GM19328 (cell line): ENCODE data around the gene PADI1.

Source experiments
- ATAC-seq: cut with Tn5 transposase; IDR thresholded peaks from one replicate; pipeline ENCODE4 v1.9.1; 2021; ENCODE audit warnings: mild to moderate bottlenecking, moderate library complexity; ENCODE audit not compliant: unreplicated experiment

Gene PADI1

DNA sequence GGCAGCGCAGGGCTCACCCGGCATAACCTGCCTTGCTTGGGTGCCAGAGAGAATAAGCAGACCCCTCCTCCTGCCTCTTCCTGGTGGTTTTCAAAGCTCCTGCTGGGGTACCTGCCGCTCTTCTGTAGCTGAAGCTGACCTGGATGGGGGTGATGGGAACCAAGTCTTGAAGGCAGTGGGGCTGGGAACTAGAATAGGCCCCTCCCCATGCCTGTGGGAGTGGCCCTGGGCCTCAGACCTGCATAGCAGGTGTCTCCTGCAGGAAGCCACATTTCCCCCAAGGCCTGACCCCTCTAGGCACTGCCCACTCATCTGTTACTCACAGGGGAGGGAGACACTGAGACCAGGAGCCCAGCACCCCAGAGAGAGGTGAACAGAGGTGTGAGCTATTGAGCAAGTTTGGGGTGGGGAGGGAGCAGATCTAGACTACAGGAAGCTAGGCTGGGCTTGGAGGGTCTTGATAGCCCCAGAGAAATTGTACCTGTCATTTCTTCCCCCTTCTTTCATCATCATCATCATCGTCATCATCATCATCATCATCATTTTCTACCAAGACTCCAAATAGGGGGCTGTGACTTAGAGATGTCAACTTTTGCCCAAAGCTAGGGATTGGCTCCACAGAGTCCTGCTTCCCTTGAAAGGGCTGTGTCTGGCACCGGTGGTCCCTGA is 10.1 kb downstream of the PADI1 start:
- ATAC-seq, result no peak

DNA sequence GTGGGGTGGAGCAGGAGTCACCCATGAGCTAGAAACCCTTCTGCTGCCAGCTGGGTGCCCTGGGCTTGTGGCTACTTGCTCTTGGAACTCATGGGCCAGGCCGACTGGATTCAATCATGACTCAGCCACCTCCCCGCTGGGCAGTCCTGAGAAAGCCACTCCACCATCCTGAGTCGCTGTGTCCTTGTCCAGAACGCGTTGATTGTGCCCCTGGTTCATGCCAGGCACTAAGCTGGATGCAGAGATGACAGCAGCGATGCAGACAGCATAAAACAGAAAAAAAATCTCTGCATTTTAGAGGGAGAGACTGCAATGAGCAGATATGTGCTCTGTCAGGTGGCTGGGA is 10.6 kb downstream of the PADI1 start:
- ATAC-seq, result no peak

DNA sequence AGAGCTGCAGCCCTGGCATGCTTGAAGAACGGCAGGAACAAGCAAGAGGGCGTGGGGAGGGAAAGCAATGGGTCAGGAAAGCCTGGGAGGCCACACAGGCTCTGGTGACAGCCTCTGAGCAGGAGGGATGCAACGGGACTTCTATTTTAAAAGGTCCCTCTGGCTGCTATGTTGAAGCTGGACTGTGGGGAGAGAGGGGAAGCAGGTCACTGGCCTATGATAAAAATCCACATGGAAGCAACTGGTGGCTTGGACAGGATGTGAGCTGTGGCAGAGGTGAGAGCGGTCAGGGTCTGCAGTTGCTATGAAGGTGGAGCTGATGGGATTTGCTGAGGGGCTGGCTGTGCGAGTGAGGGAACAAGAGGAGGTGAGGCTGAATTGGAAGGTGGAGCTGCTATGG is 11.2 kb downstream of the PADI1 start:
- no peak for ATAC-seq

DNA sequence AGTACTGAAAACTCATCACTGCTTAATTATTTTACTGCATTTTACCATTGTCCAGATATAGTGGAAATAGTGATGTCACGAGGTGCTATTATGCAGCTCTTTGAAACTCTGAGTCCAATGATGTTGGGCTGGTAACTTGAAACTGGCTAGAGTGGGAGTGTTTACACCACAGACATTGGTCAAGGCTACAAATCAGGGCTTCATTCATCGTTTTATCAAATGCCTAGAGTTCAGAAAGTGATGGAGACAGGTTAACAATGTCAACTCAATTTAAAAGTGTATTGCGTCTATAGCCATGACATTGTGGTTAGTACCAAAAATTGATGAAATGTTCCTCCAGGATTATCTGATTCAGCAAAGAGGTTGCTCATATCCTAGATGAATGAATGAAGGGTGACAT is 12.7 kb downstream of the PADI1 start:
- no peak for ATAC-seq

DNA sequence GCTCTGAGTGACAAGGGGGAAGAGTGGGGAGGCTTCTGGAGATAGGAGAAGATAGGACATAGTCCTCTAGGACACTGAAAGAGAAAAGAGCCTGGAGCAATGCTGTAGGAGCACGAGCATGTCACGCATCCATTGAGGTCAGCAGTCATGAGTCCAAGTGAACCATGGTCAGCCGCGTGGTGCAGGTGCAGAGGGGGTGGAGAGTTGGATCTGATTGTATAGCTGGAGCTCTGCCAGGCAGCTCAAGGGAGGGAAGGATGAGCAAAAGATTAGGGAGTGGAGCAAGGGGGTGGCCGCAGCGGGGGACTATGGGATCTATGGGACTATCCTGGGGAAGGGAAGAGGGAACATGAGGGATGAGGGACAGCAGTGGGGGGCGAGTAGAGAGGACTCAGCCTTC is 14.0 kb downstream of the PADI1 start:
- no peak for ATAC-seq

DNA sequence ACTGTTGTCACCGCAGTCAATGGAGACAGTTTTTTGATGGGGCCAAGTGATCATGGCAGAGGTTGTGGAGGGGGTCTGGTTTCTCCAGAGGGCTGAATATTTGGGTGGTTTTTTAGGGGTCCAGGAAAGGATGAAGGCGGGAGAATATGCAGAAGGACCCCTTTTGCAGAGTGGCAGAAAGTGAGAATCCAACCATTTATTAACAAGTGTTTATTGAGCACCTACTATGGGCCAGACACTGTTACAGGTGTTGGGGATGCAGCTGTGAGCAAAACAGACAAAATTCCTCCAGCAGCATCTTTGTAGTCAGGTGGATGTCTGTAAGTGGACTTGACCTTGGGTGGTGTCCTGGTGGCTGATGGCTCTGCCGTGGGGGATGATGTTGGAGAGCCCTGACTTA is 15.4 kb downstream of the PADI1 start:
- ATAC-seq, result no peak

DNA sequence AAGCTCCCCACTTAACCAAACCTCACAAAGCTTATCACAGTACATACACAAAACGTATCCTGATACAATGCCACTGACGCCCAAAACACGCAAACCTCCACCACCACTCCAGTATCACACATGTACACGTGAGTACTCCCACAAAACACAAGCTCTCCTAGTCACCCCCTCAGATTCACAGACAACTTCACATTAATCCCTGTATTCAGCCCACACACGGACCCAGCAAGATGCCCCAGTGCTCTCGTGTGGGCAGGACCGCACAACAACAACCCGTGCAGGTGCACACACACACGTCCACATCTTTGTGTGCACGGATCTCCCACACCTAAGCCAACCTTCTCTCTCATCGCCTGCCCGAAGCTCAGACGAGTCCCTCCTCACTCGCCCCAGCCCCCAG is 17.6 kb downstream of the PADI1 start:
- ATAC-seq, result no peak

DNA sequence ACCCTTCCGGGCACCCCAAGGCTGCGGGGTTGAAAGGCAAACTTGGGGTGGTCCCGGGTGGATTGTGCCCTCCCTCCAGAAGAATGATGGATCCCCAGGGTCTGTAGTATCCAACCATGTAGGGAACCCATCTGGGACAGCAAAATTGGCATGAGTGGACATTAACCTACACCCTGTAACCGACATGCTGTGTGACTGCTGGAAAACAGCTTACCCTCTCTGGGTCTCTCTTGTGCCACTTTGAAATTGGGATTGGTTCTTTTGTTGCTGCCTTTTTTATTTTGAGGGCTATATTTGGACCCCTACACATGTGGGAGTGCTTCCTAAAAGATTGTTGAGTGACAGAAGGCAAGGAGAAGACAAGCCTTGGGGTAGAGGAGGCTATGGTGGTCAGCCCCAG is 19.5 kb downstream of the PADI1 start:
- no peak for ATAC-seq

DNA sequence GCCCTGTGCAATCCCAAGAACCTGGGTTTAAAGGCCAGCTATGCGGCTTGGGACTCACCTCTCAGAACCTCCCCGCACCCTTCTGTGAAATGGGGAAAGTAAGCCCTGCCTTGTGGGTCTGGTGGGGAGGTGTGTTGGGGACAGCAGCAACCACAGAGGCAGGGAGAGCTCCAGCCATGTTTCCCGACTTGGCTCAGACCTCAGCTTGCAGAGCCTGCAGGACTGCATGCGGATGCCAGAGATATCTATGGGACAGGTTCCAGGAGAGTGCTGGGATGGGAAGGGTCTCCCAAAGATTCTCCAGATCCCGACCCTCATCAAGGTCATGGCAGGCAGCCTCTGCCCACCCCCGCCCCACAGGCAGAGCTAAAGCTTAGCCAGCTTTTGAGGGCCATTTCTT is 20.2 kb downstream of the PADI1 start:
- no peak for ATAC-seq

DNA sequence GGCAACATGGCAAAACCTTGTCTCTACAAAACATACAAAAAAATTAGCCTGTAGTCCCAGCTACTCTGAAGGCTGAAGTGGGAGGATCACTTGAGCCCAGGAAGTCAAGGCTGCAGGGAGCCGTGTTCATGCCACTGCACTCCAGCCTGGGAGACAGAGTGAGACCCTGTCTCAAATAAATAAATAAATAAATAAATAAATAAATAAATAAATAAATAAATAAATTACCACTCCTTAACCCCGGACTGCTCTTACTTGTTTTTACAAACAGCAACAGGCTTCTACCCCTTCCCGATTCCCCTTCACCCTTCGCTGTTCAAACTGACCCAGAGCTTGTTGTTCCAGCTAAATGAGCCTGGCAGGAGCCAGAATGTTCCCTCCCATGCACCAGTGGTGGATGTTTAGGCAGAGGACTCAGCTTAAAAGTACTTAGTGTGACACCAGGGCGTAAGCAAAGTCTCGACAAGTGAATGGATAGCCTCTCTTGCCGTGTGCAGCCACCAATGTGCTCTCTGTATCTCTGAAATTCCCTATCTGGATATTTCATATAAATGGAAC is 22.5 kb downstream of the PADI1 start:
- ATAC-seq, result no peak

DNA sequence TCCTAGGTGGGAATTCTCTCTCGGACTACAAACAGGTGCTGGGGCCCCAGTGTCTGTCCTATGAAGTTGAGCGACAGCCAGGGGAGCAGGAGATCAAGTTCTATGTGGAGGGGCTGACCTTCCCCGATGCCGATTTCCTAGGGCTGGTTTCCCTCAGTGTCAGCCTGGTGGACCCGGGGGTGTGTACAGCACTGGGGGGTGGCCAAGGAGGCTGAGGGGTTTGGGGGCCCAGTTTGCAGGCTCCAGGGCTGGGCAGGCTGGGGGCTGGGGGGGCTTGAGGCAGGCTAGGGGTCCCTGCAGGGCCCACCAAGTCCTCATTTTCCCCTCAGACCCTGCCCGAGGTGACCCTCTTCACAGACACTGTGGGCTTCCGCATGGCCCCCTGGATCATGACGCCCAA is 23.7 kb downstream of the PADI1 start:
- ATAC-seq, result no peak

DNA sequence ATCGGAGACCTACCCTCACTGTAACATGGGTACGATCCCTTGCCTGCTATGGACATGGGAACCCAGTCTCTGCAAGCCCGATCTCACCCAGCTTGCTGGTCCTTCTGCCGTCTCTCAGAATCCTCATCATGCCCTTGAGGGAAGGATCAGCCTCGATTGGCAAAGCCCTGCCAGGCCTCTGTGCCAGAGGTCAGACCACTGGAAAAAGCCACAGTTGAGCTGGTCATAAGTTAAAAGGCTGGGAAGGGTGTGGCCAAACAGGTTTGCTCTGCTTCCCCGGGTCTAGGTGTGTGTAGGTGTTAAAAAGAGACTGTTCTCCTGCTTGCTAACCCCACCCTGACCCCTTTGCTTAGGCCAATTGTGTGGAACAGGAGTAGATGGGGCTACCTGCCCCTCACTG is 24.5 kb downstream of the PADI1 start:
- ATAC-seq, result no peak

DNA sequence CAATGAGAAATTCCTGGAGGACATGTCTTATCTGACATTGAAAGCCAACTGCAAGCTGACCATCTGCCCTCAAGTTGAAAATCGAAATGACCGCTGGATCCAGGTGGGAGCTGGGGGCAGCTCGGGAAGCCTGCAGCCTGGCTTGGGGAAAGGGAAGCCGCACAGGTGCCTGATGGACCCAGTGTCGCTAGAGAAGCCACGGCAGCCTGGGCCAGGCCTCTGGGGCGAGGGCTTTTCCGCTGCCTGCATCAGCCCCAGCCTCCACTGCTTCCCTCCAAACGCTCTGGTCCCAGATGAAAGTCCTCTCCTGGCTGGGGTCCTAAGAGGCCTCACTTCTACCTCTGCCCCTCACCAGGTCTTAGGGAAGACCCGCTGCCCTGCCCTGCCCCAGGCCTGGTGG is 25.2 kb downstream of the PADI1 start:
- ATAC-seq, result no peak

DNA sequence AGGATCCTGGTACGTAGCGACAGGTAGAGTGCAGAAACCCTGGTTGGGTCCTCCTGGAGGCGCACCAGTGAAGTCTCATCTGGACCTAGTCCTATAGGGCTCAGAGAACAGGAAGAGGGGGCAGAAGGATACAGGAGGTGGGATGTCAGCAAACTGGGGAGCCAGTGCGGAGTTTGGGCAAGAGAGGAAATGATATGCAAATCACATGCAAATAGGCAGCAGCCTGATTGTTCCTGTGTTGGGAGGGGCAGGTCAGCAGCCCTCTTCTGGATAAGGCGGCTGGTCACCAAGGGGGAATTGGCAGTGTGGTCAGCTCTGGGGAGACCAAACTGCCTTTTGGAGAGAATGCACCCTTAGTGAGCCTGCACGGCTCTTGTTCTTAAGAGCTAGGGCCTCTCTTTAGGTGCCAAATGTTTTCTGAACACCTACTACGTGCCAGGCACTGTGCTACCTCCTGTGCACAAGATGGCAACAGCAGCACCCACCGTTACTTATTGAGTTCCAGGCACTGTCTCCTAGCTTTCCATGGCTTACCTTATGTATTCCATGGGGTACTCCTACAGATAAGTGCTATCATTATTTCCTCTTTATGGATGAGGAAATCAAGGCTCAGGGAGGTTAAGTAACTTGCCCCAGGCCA is 25.9 kb downstream of the PADI1 start:
- no peak for ATAC-seq

DNA sequence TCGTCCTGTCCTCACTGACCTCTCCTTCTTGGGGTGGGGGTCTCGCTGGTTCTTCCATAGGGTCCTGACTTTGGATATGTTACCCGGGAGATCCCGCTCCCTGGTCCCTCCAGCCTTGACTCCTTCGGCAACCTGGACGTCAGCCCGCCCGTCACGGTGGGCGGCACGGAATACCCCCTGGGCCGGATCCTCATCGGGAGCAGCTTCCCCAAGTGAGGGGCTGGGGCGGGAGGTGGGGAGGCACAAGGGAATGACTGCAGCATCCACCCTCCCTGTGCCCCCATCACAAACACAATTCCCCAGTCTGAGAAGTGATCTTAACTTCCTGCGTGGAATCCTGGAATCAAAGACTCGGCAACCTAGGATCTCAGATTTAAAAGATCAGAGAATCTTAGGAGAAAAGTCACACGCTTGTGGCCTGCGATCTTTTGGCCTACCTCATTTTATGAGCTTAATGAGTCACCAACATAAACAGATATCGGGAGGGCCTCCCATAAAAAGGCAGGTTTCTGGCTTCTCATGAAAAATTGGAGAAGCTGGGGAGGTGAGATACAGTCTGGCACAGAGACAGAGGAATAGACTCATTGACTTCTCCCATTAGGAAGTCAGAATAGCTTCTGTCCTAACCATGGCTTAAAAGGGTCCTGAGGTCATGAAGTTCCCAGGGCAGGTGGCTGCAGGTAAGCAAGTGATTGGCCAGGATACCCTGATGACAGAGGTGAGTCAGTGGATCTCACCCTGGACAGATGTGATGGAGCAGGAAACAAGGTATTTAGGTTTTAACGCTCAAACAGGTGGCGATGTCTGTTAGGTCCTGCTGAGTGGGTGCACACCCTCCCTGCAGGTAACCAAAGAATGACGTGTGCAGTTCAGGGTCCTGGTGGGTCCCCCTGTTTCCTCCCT is 28.1 kb downstream of the PADI1 start:
- no peak for ATAC-seq

DNA sequence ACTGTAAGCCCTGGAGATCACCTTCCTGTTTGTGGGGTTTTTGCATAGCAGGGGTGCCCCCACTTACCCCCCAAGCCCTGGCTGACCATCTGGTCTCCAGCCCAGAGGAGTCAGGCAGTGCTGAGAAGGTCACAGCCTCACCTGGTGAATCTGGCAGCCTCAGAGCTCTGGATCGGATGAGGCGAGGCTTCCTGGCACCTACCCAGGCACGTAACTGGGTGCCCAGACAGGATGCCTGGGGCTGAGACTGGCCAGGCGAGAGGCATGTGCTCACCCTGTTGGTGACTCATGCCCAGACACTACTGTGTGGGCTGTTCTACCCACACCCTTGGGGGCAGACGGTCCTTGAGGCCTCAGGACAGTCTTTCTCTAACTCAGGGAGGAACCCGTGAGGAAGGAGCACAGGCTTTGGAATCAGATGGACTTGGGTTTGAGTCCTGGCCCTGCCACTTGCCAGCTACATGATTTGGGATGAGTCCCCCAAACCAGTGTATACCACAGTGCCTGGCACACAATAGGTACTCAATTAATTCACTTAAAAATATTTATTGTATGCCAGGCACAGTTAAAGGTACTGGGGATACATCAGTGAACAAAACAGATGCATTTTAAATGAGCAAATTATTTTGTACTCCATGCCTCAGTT is 28.9 kb downstream of the PADI1 start:
- ATAC-seq, result no peak

DNA sequence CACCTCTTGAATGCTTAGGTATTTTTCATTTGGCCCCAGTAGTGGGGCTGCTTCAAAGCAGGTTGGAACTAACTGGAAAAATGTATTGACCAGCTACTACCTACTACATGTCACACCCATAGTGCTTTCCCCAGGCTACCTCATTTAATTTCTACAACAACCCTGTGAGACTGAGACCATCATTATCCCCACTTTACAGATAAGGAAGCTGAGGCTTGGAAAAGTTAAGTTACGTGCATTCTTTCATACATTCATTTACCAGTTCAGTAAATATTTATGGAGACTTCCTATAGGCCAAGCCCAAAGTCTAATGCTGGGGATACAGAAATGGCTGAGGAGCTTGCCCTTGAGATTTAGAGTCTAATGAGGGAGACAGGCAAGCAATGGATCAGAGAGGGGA is 29.5 kb downstream of the PADI1 start:
- no peak for ATAC-seq

DNA sequence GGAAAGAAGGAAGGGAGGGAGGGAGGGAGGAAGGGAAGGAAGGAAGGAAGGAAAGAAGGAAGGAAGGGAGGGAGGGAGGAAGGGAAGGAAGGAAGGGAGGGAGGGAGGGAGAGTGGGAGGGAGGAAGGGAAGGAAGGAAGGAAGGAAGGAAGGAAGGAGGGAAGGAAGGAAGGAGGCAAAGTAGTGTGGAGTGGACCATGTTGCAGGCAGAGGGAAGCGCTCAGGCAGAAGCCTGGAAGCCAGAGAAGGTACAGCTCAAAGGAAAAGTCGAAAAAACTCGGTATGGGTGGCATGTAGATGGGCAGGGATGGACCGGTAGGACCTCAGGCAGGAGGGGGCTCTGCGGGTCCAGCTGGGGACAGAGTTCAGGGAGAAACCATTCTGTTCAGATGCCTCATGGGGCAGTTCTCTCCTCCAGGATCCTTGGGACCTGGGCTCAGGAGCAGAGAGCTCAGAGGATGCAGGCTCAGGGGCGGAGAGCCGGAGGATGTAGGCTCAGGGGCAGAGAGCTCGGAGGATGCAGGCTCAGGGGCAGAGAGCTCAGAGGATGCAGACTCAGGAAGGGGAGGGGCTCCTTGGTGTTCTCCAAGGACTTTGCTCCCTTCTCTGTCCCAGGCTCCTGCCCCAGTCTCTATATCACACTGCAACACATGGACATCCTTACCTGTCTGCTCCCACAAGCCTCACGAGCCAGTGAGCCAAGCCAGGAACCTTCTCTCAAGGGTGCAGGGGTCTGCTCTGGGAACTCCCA is 30.4 kb downstream of the PADI1 start:
- ATAC-seq, result no peak

DNA sequence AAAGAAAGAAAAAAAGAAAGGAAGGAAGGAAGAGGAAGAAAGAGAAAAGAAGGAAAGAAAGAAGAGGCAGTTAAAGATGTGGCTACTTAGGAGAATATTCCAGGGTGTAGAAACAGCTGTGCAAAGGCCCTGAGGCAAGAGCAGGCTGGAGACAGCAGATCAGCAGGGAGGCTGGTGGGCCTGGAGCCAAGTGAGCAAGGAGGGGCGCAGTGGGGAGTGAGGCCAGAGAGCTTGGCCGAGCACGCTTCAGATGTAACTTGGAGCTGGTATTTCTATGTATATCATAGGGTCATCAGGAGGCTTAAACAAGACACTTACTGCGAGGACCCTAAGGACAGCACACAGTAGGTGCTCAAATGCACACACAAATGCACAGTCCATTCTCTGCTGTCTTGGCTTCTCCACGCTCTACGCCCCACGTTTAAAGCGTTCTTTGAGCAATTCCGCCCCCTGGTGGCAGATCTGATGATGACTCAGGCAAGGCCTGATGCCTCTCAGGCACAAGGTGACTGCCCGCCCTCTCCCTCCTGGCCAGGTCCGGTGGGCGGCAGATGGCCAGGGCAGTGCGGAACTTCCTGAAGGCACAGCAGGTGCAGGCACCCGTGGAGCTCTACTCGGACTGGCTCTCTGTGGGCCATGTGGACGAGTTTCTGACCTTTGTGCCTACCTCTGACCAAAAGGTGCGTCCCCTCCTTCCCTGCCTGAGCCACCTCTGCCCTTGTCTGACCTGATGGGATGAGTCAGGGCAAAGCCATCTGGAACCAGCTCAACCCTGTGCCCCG is 32.0 kb downstream of the PADI1 start:
- no peak for ATAC-seq

DNA sequence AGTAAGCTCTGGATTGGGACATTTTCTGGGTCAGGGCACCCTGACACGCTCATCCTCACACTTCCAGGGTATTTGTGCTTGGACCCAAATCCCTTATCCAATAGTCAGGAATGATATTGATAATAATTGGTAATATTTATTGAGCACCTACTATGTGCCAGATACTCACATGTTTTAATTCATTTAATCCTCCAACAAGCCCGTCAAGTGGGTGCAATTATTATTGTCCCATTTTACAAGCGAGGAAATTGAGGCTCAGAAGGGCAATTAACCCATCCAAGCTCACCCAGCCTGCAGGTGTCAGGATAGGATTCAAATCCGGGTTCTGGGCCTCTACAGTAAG is 32.6 kb downstream of the PADI1 start:
- no peak for ATAC-seq
